Activated CD4-positive, alpha-beta memory T cell treated with anti-CD3 and anti-CD28 coated beads for 36 hours (primary cell): ENCODE data around the gene JPT2. TPM values are rescaled to one million over a fixed set of nuclear protein-coding genes. Genes with fewer than 3 reads are reported as not detected.
A peak's percentile ranks its signal among the peaks of the same experiment; 100 is the strongest.

ENCODE experiments used
- CTCF ChIA-PET: fragments of 350-600 bp; sonication (Branson Sonifier 250); formaldehyde crosslinking; loops from one replicate; lab custom pipeline; 2021; ENCODE audit warnings: antibody characterized with exemption, inconsistent platforms; lab: Charles Lee
- POLR2A ChIA-PET: fragments of 350-600 bp; sonication (Branson Sonifier 250); formaldehyde crosslinking; loops from one replicate; lab custom pipeline; 2021; ENCODE audit warnings: antibody characterized with exemption; lab: Charles Lee
- DNase-seq: peaks from one replicate; pipeline ENCODE4 v3.0.0-alpha.2; 2020
- H3K27ac Mint-ChIP-seq: one replicate; pipeline ENCODE4 v1.8.0; 2021; ENCODE audit warnings: mixed read lengths
- H3K27me3 Mint-ChIP-seq: one replicate; pipeline ENCODE4 v1.8.0; 2021; ENCODE audit warnings: mixed read lengths
- H3K36me3 Mint-ChIP-seq: one replicate; pipeline ENCODE4 v1.8.0; 2021; ENCODE audit warnings: mixed read lengths
- H3K4me1 Mint-ChIP-seq: one replicate; pipeline ENCODE4 v1.8.0; 2021; ENCODE audit warnings: low read depth, mixed read lengths
- H3K4me3 Mint-ChIP-seq: one replicate; pipeline ENCODE4 v1.8.0; 2021; ENCODE audit warnings: mild to moderate bottlenecking, mixed read lengths
- H3K9me3 Mint-ChIP-seq: one replicate; pipeline ENCODE4 v1.8.0; 2021; ENCODE audit warnings: mixed read lengths
- intact Hi-C: fragments of 100-400 bp; cut with micrococcal nuclease; formaldehyde crosslinking; loops from one replicate; pipeline ENCODE4 v1.15.1; 2023
- total RNA-seq, 2 experiments: library from RNA; stranded (reverse); gene quantifications; one replicate each; pipeline ENCODE4 v1.2.3, GENCODE V29; 2021

The JPT2 gene
- total RNA-seq, 2 experiments from 2014 or later: 62.1 to 65.9 TPM

DNA sequence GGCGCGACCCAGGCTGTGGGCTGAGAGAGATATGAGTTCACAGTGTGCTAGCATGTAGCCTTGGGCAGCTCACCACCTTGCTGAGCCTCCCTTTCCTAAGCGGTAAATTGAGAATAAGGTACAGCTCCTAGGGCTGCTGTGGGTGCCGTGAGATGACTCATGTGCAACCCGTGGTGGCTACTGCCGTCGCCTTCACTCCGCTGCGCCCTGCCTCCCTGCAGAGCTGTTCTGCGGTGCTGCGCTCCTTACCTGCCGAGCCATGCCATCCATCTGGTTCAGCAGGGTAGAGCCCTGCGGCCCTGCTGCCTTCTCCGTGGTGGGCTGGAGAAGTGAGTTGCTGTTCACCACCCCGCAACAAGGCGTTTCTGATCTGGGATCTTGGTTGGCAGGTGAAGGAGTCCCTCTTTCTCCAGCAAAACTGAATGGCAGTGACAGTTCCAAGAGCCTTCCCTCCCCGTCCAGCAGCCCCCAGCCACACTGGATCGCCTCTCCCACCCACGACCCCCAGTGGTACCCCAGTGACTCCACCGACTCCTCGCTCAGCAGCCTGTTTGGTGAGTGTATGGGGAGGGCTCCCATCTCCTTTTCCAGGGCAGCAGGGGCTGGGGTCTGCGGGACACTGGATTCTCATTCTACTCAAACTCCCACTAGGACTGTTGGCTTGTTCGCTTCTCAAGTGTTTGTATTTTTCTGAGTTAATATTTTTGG, 9.3 kb upstream of the JPT2 start:
- no peak overlapping the region for H3K27ac Mint-ChIP-seq
- no peaks in the 10 kb centered on the region for H3K4me1 Mint-ChIP-seq
- intact Hi-C loops: no loop called here
- no peaks in the 10 kb centered on the region for H3K27me3 Mint-ChIP-seq
- POLR2A ChIA-PET: no interaction called here
- CTCF ChIA-PET: no interaction called here
- H3K36me3 Mint-ChIP-seq: peaks cover 38% of the 10 kb centered on the region
- no peak for DNase-seq
- no peaks in the 10 kb centered on the region for H3K9me3 Mint-ChIP-seq
- no peak overlapping the region for H3K4me3 Mint-ChIP-seq

DNA sequence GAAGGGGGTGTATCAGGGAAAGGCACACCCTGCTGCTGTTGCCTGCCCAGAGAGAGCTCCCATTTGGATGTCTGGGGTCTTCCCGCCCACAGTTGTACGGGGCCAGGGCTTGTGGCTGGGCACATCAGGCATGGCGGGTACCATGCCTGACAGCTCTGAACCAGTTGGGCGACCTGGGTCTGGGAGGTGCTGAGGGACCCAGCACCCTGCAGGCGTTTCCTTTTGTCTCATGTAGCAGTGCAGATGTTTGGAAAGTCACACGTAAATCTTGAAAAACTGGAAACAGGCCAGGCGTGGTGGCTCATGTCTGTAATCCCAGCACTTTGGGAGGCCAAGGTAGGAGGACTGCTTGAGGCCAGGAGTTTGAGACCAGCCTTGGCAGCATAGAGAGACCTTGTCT, 8.4 kb upstream of the JPT2 start:
- no peak overlapping the region for H3K4me3 Mint-ChIP-seq
- H3K4me1 Mint-ChIP-seq: no peaks in the 10 kb centered on the region
- no peaks in the 10 kb centered on the region for H3K27me3 Mint-ChIP-seq
- DNase-seq: no peak
- POLR2A ChIA-PET: no interaction called here
- CTCF ChIA-PET: no interaction called here
- intact Hi-C loops: no loop called here
- peaks cover 39% of the 10 kb centered on the region for H3K36me3 Mint-ChIP-seq
- H3K27ac Mint-ChIP-seq: no peak overlapping the region
- no peaks in the 10 kb centered on the region for H3K9me3 Mint-ChIP-seq

DNA sequence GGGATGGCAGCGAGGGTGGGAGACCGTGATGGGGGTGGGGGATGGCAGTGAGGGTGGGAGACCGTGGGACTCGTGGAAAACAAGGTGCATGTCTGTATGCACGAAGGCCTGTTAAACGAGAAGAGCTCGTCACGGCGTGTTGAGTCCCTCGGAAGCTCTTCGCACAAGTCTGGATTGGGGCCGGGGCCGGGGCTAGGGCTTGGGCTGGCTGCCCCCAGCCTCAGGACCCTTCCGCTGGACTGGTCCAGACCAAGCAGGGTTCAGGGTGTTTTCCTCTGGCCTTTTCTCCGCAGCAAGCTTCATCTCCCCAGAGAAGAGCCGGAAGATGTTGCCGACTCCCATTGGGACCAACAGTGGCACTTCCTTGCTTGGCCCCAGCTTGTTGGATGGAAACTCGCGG, 7.7 kb upstream of the JPT2 start:
- ChIA-PET POLR2A (no interaction called here), CTCF (no interaction called here)
- no peak overlapping the region for H3K27ac Mint-ChIP-seq

DNA sequence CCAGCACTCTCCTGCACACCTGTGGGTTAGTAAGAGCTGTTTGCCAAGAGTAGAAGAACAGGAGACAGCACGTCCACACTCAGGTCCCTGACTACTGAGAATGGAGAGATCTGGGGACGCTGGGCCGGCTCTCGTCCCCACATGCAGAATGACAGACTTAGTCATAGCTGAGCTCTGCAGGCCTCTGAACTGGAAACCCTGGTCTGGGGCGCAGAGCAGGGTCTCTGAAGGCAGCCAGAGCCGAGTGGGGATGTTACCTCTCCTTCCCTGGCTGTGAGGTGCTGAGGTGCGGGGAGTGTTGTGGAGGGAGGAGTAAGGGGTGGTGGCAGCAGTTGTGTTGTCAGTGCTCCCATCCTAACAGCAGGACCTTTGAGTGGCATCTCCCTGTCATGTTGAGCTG, 7.2 kb upstream of the JPT2 start:
- POLR2A ChIA-PET: no interaction called here
- intact Hi-C loops: no loop called here
- H3K4me3 Mint-ChIP-seq: no peak overlapping the region

More for the DNA sequence above, 7.7 kb upstream of the JPT2 start:
- no peak for DNase-seq
- no peaks in the 10 kb centered on the region for H3K27me3 Mint-ChIP-seq
- H3K4me3 Mint-ChIP-seq: no peak overlapping the region
- H3K9me3 Mint-ChIP-seq: no peaks in the 10 kb centered on the region
- no peaks in the 10 kb centered on the region for H3K4me1 Mint-ChIP-seq
- intact Hi-C loops: no loop called here
- peaks cover 35% of the 10 kb centered on the region for H3K36me3 Mint-ChIP-seq

DNA sequence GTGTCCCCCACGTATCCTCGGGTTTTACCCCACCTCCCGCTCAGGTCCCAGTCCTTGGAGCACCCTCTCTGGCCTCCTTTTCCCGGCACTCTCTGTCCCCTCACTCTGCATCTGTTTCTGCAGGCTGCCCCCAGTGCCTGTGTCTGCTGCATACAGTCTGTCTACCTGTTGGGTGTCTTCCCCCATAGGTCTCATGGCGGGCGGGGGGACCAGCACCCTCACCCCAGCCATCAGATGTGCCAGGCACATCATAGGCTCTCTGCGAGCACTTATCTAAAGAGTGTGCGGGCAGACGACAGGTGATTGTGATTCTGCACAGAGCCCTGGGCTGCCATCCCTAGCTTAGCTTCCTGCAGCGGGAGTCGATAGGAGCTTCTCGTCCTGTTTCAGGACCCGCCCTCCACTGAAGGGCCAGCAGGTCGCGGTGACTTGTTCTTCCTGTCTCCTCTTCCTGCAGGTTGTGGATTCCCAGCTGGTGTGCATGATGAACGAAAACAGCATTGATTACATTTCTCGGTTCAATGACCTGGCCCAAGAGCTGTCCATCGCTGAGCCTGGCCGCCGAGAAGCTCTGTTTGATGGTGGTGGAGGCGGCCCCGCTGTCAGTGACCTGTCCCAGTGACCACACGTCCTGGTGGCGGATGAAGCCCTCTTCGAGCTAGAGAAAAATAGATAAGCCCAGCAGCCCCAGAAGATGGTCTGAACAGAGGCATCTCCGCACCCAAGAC, 4.5 kb upstream of the JPT2 start:
- no peak overlapping the region for H3K4me3 Mint-ChIP-seq
- intact Hi-C loops: no loop called here
- no peaks in the 10 kb centered on the region for H3K9me3 Mint-ChIP-seq
- no peak for DNase-seq
- POLR2A ChIA-PET: no interaction called here
- CTCF ChIA-PET: no interaction called here
- H3K27ac Mint-ChIP-seq: no peak overlapping the region
- no peaks in the 10 kb centered on the region for H3K27me3 Mint-ChIP-seq
- peaks cover 4% of the 10 kb centered on the region for H3K4me1 Mint-ChIP-seq
- peaks cover 28% of the 10 kb centered on the region for H3K36me3 Mint-ChIP-seq

More for the DNA sequence above, 7.2 kb upstream of the JPT2 start:
- Mint-ChIP-seq H3K27me3 (no peaks in the 10 kb centered on the region), H3K4me1 (no peaks in the 10 kb centered on the region), H3K9me3 (no peaks in the 10 kb centered on the region), H3K36me3 (peaks cover 35% of the 10 kb centered on the region), H3K27ac (no peak overlapping the region)
- CTCF ChIA-PET: no interaction called here
- DNase-seq: no peak

DNA sequence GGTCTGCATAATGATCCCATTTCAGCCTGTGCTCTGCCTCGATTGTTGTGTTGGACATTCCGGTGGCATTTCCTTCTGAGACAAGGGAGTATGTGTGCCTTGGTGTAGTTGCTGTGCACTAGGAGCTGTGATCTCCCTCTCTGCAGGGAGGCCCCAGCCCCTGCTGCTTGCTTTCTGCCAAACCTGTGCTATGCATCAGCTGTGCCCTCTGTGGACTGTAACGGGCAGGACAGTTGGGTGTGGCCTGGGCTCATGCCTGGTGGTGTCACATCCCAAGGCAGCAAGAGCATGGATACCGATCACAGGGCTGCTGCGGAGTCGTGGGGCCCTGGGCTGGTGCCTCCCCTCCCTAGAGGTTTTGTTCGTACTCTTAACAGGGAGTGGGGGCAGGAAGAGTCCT, 3.8 kb upstream of the JPT2 start:
- Mint-ChIP-seq H3K9me3 (no peaks in the 10 kb centered on the region), H3K4me3 (no peak overlapping the region), H3K27ac (no peak overlapping the region), H3K27me3 (no peaks in the 10 kb centered on the region), H3K4me1 (peaks cover 9% of the 10 kb centered on the region), H3K36me3 (peaks cover 26% of the 10 kb centered on the region)
- intact Hi-C loops: no loop called here
- no peak for DNase-seq
- ChIA-PET POLR2A (no interaction called here), CTCF (no interaction called here)

DNA sequence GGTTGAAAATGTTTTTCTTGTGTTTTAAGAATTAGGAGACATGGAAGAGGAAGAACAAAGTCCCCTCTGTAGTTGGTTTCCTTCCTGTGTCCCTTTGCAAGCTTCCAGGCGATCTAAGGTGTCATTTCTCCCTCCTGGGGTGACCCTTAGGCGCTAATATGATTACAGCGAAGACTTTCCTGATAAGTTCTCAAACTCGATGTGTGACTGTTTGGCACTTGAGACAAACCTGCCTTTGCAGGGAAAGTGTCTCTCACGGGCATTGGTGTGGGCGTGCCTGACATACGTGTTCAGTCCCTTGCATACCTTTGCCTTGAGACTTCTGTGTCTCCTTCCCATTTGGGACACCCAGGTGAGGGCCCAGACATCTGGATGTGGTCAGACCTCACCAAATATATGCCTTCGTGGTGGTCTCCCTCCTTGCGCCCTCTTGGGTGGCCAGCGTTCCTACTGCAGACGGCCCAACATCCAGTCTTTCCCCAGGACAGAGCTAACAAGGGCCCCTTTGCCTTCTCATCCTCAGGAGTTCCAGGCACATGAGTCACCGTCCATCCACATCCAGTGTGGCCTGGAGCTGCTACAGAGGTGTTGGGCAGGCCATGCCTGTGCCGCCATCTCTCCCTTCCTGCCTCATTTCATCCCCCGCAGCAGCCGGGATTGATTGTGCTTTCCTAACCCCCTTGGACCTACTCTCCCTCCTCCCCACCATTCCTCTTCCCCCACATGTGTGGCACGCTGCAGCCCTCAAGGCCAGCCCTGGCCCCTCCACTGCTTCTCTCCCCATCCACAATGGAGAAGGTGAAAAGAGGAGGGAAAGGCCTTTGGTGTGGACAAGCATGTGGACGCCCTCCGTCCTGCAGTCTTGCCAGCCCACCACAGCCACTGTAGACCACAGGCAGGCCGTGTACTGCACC, 3.1 kb upstream of the JPT2 start:
- peaks cover 14% of the 10 kb centered on the region for H3K4me1 Mint-ChIP-seq
- DNase-seq: no peak
- H3K4me3 Mint-ChIP-seq: no peak overlapping the region
- intact Hi-C loops: no loop called here
- H3K36me3 Mint-ChIP-seq: peaks cover 19% of the 10 kb centered on the region
- H3K27me3 Mint-ChIP-seq: no peaks in the 10 kb centered on the region
- POLR2A ChIA-PET: no interaction called here
- CTCF ChIA-PET: no interaction called here
- no peak overlapping the region for H3K27ac Mint-ChIP-seq
- no peaks in the 10 kb centered on the region for H3K9me3 Mint-ChIP-seq

DNA sequence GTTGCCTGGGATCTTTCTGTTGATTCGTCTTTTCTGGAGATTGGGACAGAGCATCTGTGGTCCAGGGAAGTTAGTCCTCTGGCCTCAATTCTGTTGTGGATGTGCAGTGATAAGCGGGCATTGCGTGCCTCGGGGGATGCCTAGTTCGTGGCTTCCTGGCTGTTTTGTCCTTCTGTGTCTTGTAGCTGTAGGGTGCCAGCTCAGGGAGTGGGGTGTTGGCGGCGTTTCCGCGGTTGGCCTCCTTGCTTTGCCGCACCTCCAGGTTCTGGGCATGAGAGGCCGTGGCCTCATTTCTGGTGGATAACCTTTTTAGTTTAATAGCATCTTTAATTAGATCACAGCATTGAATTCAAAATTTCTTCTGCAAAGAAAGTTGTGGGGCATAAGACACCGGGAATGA, 1.4 kb upstream of the JPT2 start:
- POLR2A ChIA-PET: no interaction called here
- H3K27me3 Mint-ChIP-seq: no peaks in the 10 kb centered on the region
- H3K4me1 Mint-ChIP-seq: peaks cover 29% of the 10 kb centered on the region
- intact Hi-C loops: no loop called here
- CTCF ChIA-PET: no interaction called here
- peaks cover 17% of the 10 kb centered on the region for H3K36me3 Mint-ChIP-seq
- H3K27ac Mint-ChIP-seq: no peak overlapping the region
- H3K4me3 Mint-ChIP-seq: no peak overlapping the region
- no peak for DNase-seq
- H3K9me3 Mint-ChIP-seq: no peaks in the 10 kb centered on the region

DNA sequence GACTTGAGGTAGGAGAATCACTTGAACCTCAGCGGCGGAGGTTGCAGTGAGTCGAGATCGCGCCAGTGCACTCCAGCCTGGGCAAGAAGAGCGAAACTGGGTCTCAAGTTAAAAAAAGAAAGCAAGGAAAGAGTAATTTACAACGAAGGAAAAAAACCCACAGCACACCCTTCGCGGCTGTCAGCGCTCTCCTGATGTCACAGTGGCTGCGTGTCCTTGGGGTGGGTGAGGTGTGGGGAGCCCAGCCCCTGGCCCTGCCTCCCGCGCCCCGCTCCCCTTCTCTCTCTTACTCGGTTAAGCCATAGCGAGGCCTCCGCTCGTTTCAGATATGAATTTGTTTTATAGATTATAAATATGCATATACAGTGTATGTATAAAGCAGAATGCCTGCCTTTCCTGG, 740 bp upstream of the JPT2 start:
- peak overlapping the region; percentile 55 for H3K4me3 Mint-ChIP-seq
- peaks cover 13% of the 10 kb centered on the region for H3K36me3 Mint-ChIP-seq
- no peak for DNase-seq
- H3K27me3 Mint-ChIP-seq: no peaks in the 10 kb centered on the region
- no peaks in the 10 kb centered on the region for H3K9me3 Mint-ChIP-seq
- ChIA-PET POLR2A (interaction anchor here (1.0 to 1.8 kb wide), 3 partner anchors 28 to 298 kb away, joined by 3 to 18 read pairs (median 6); partner anchors contain the start of gene MAPK8IP3), CTCF (interaction anchor here (0.7 to 2.1 kb wide), 4 partner anchors 29 to 251 kb away, joined by 3 to 22 read pairs (median 7); partner anchors contain the start of genes MAPK8IP3, NUBP2 and SPSB3)
- intact Hi-C loops: no loop called here
- peaks cover 29% of the 10 kb centered on the region for H3K4me1 Mint-ChIP-seq
- no peak overlapping the region for H3K27ac Mint-ChIP-seq

DNA sequence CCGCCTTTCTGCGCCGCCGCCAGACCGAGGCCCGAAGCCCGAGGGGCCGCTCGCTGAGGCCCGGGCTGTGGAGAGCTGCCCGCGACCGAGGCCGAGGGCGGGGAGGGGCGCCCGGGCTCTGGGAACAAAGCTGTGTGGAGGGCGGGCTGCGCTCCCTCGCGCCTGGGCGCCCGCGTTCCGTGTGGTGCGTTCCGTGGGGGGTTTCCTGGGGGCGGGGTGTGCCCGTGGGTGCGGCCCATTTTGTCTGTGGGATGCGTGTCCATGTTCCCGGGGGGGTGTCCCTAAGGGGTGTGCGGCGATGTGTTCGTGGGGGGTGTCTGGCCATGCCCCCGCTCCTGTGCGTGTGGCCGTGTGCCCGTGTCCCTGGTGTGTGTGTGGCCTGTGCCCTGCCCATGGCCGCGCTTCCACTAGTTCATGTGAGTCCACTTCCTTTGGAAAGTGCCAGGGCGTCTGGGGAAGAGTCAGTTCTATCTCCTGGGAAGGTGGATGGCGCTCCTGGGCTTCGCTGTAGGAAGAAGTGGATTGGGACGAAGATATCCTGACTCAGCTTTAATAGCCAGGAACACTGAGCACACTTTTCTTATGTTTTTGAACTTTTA, 520 bp downstream of the JPT2 start:
- CTCF ChIA-PET: interaction anchor here (0.8 to 2.1 kb wide), 4 partner anchors 27 to 104 kb away, joined by 3 to 22 read pairs (median 6); partner anchors contain the start of genes EME2, MAPK8IP3, MRPS34 and NUBP2
- DNase-seq: peak; percentile 48

DNA sequence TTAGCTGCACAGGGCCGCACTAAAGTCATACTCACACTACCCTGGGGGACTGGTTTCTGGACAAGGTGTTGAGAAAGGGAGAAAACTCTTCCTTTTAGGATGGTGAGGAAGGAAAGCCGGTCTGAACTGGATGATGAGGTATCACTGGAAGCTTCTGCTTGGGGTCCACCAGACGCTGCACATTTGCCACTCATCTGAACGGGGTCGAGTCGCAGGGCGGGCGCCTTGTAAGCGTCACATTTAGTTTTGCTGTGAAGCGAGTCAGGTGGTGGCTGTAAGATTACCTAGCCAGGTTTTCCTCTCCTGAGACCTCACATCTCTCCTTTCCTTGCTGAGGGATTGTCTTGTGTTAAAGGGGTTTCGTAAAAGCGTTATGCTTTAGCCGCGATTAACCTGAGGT, 2.3 kb downstream of the JPT2 start:
- DNase-seq: no peak
- no peaks in the 10 kb centered on the region for H3K27me3 Mint-ChIP-seq
- no peak overlapping the region for H3K27ac Mint-ChIP-seq
- ChIA-PET CTCF (interaction anchor here (1.4 kb wide), 1 partner anchor 26 kb away, joined by 6 read pairs; the partner anchor contains the start of gene MAPK8IP3), POLR2A (no interaction called here)
- intact Hi-C loops: no loop called here
- peak overlapping the region; percentile 26 for H3K4me3 Mint-ChIP-seq
- H3K9me3 Mint-ChIP-seq: no peaks in the 10 kb centered on the region
- H3K36me3 Mint-ChIP-seq: peaks cover 14% of the 10 kb centered on the region
- peaks cover 29% of the 10 kb centered on the region for H3K4me1 Mint-ChIP-seq

More for the DNA sequence above, 520 bp downstream of the JPT2 start:
- H3K36me3 Mint-ChIP-seq: peaks cover 13% of the 10 kb centered on the region
- H3K27me3 Mint-ChIP-seq: no peaks in the 10 kb centered on the region
- no peaks in the 10 kb centered on the region for H3K9me3 Mint-ChIP-seq
- H3K4me3 Mint-ChIP-seq: peak overlapping the region; percentile 97
- peak overlapping the region; percentile 79 for H3K27ac Mint-ChIP-seq
- intact Hi-C loops: loop anchor here (1.0 to 2.0 kb wide), 4 partner anchors 26 to 66 kb away; partner anchors contain the start of genes CRAMP1 and IFT140
- peaks cover 29% of the 10 kb centered on the region for H3K4me1 Mint-ChIP-seq
- POLR2A ChIA-PET: interaction anchor here (0.5 to 1.8 kb wide), 9 partner anchors 17 to 988 kb away, joined by 3 to 18 read pairs (median 3); partner anchors contain the start of genes MAPK8IP3, TMEM204 and WDR24
